Smooth muscle cell (in vitro differentiated cells): ENCODE measurements around the gene PDZD8. TPM values are rescaled to one million over a fixed set of nuclear protein-coding genes. Genes with fewer than 3 reads are reported as not detected.

ENCODE experiments used
- DNase-seq: peaks from one replicate; lab custom pipeline; 2025; ENCODE audit not compliant: unreplicated experiment; lab: John Stamatoyannopoulos, UW
- H2AFZ ChIP-seq: fragments of 200-600 bp; sonication (generic); 2 replicates; pipeline ENCODE4 v1.6.0; 2016; ENCODE audit warnings: antibody characterized with exemption, low read depth, mild to moderate bottlenecking
- H3F3A ChIP-seq: fragments of 200-600 bp; sonication (generic); 2 replicates; pipeline ENCODE4 v1.6.0; 2017; ENCODE audit warnings: antibody characterized with exemption, low read depth
- H3K27ac ChIP-seq: fragments of 200-600 bp; sonication (generic); 2 replicates; pipeline ENCODE4 v1.5.1; 2016; ENCODE audit warnings: low read depth, mild to moderate bottlenecking
- H3K27me3 ChIP-seq: fragments of 200-600 bp; sonication (generic); 2 replicates; pipeline ENCODE4 v1.6.1; 2016; ENCODE audit warnings: low read depth, mild to moderate bottlenecking
- H3K36me3 ChIP-seq: fragments of 200-600 bp; sonication (generic); 2 replicates; pipeline ENCODE4 v1.5.1; 2016; ENCODE audit warnings: low read depth
- H3K4me1 ChIP-seq: fragments of 200-600 bp; sonication (generic); 2 replicates; pipeline ENCODE4 v1.5.1; 2016; ENCODE audit warnings: low read depth
- H3K4me2 ChIP-seq: fragments of 200-600 bp; sonication (generic); 2 replicates; pipeline ENCODE4 v1.6.0; 2016; ENCODE audit warnings: mild to moderate bottlenecking
- H3K4me3 ChIP-seq: fragments of 200-600 bp; sonication (generic); 2 replicates; pipeline ENCODE4 v1.5.1; 2016; ENCODE audit warnings: mild to moderate bottlenecking
- H3K79me2 ChIP-seq: fragments of 200-600 bp; sonication (generic); 2 replicates; pipeline ENCODE4 v1.6.0; 2016; ENCODE audit warnings: low read depth, mild to moderate bottlenecking
- H3K9ac ChIP-seq: fragments of 200-600 bp; sonication (generic); 2 replicates; pipeline ENCODE4 v1.6.0; 2016; ENCODE audit warnings: low read depth
- H3K9me3 ChIP-seq: fragments of 200-600 bp; sonication (generic); replicated peaks from 2 replicates; pipeline ENCODE4 v1.5.1; 2016; ENCODE audit warnings: low read depth
- H4K20me1 ChIP-seq: fragments of 200-600 bp; sonication (generic); 2 replicates; pipeline ENCODE4 v1.6.0; 2016; ENCODE audit warnings: low read depth
- WGBS: methylation state at CpG from one replicate; pipeline ENCODE4 v1.1.7; 2016; ENCODE audit warnings: low lambda C conversion rate; 5-methylcytosine and 5-hydroxymethylcytosine counted together
- polyA plus RNA-seq: library from polyadenylated mRNA; unstranded; fragments of >200 nt; fragmentation: Nextera tagmentation; extraction: Ambion mirVana; gene quantifications from 2 replicates; pipeline ENCODE4 v1.2.1, GENCODE V29; 2016
- total RNA-seq: library from RNA; depleted of rRNA; stranded (reverse); fragments of >200 nt; gene quantifications from 2 replicates; pipeline ENCODE4 v1.2.3, GENCODE V29; 2014
- TF ChIP-seq, protein P1 (sequence below): fragments of 200-600 bp; sonication (generic); IDR thresholded peaks from 2 replicates; pipeline ENCODE4 v1.5.1; 2017; ENCODE audit warnings: borderline replicate concordance, mild to moderate bottlenecking, antibody characterized with exemption; ENCODE audit not compliant: insufficient read depth, poor library complexity, severe bottlenecking

The PDZD8 gene
- total and polyA plus RNA-seq, 2 experiments from 2014 or later, result 6.3 to 22.1 TPM

DNA sequence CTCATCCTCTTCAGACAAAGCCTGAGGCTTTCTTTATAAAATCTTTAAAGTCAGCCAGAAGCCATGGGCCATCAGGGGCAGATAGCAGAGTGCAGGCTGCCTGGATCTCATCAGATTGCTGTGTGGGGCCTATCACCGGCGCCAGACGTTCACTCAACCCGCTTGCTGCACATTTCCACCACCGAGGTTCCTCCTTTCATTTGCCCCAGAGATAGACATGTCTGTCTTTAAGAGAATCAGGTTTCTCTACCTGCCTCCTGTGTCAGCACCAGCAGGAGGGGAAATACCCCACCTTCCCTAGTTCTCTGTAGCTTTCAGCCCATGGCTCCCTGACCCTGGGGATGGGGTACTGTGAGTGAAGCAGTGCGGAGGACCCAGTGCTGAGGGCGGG lies 112.3 kb downstream of the PDZD8 start:
- Histone ChIP-seq H3K4me2 (no peak overlapping the region), H3K9me3 (no peaks in the 10 kb centered on the region), H3K27me3 (peaks cover 18% of the 10 kb centered on the region), H3K9ac (no peak overlapping the region), H3K4me3 (no peak overlapping the region), H2AFZ (no peak overlapping the region), H3K79me2 (no peaks in the 10 kb centered on the region), H3K36me3 (no peaks in the 10 kb centered on the region), H3K4me1 (peaks cover 9% of the 10 kb centered on the region), H3F3A (no peaks in the 10 kb centered on the region), H3K27ac (no peak overlapping the region), H4K20me1 (no peaks in the 10 kb centered on the region)
- no peak for DNase-seq
- TF ChIP-seq, protein P1, sequence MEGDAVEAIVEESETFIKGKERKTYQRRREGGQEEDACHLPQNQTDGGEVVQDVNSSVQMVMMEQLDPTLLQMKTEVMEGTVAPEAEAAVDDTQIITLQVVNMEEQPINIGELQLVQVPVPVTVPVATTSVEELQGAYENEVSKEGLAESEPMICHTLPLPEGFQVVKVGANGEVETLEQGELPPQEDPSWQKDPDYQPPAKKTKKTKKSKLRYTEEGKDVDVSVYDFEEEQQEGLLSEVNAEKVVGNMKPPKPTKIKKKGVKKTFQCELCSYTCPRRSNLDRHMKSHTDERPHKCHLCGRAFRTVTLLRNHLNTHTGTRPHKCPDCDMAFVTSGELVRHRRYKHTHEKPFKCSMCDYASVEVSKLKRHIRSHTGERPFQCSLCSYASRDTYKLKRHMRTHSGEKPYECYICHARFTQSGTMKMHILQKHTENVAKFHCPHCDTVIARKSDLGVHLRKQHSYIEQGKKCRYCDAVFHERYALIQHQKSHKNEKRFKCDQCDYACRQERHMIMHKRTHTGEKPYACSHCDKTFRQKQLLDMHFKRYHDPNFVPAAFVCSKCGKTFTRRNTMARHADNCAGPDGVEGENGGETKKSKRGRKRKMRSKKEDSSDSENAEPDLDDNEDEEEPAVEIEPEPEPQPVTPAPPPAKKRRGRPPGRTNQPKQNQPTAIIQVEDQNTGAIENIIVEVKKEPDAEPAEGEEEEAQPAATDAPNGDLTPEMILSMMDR, result no peak
- WGBS, result 64% methylated on average over 7 of the region's 7 CpGs

DNA sequence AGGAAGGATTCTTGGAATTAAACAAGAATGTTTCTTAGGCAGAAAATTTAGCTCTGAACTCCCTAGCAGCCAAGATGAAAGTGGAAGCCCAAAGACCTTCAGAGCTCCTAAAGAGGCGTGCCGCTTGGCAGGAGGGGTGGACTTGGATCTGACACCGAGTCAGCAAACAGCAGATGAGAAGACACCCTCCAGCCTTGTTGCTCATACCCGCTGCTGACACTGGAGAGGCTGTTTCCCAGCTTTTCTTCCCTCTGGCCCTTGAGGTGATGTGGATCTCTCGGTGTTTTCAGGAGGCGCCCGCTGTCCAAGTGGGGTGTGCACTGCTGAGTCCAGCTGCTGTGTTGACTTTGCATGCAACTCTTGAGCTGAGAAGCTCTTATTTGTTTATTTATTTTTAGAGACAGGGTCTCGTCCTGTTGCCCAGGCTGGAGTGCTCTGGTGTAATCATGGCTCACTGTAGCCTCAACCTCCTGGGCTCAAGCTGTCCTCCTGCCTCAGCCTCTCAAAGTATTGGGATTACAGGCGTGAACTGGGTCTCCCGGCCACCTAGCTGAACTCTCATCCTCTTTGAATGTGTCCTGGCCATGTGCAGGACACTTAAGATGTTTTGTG lies 112.8 kb downstream of the PDZD8 start:
- Histone ChIP-seq H3K4me1 (peaks cover 9% of the 10 kb centered on the region), H2AFZ (no peak overlapping the region), H3K9ac (no peak overlapping the region), H3K27me3 (peaks cover 18% of the 10 kb centered on the region), H3K27ac (no peak overlapping the region), H3K79me2 (no peaks in the 10 kb centered on the region), H4K20me1 (no peaks in the 10 kb centered on the region), H3K4me2 (no peak overlapping the region), H3F3A (no peaks in the 10 kb centered on the region), H3K4me3 (no peak overlapping the region), H3K9me3 (no peaks in the 10 kb centered on the region), H3K36me3 (no peaks in the 10 kb centered on the region)
- TF ChIP-seq, protein P1, result no peak
- no peak for DNase-seq
- 86% methylated on average over 10 of the region's 10 CpGs for WGBS

DNA sequence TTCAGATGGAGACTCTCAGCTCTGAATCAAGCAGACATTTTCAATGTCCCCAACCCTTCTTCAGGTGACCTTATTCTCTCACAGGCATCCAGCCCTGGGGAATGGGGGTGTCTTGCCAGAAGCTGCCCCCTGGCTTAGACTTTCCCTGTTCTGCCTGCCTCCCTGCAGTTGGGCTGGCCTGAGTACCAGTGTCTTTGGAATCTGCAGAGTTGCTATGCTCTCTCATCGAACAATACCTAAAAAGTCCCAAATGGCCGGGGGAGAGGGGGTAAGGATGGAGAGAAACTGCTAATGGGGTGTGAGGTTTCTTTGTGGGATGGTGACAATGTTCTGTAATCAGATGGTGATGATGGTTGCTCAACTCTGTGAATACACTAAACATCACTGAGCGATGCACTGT lies 113.7 kb downstream of the PDZD8 start:
- peaks cover 18% of the 10 kb centered on the region for H3K27me3 ChIP-seq
- H4K20me1 ChIP-seq, result no peaks in the 10 kb centered on the region
- H3K4me3 ChIP-seq, result no peak overlapping the region
- H3K4me1 ChIP-seq, result peaks cover 9% of the 10 kb centered on the region
- no peaks in the 10 kb centered on the region for H3K79me2 ChIP-seq
- H3K27ac ChIP-seq, result no peak overlapping the region
- no peak for DNase-seq
- TF ChIP-seq, protein P1, result no peak
- no peaks in the 10 kb centered on the region for H3K9me3 ChIP-seq
- H3K9ac ChIP-seq, result no peak overlapping the region
- H2AFZ ChIP-seq, result no peak overlapping the region
- H3K4me2 ChIP-seq, result no peak overlapping the region
- H3F3A ChIP-seq, result no peaks in the 10 kb centered on the region
- H3K36me3 ChIP-seq, result no peaks in the 10 kb centered on the region
- 94% methylated on average over 3 of the region's 3 CpGs for WGBS

DNA sequence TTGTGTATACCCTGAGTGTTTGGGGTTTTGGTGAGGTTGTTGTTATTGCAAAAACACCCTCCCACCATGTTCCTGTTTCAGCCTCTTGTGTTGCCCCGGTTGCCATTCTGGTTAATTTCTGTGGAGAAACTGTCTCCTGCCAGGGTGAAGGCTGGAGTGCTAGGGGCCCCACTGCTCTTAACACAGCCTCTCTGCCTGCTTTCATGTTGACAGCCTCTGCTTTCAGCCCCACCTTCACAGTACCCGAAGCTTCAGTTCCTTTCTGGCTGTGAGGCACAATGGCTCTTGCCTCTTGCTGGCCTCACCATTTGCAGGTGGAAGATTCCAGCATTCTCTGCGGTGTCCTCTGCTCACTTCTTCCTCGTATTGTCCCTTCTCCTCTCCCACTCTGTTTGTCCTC lies 115.2 kb downstream of the PDZD8 start:
- Histone ChIP-seq H3K79me2 (no peaks in the 10 kb centered on the region), H2AFZ (no peak overlapping the region), H3K9me3 (no peaks in the 10 kb centered on the region), H3K4me2 (no peak overlapping the region), H3K27ac (no peak overlapping the region), H3K36me3 (no peaks in the 10 kb centered on the region), H3K9ac (no peak overlapping the region), H4K20me1 (no peaks in the 10 kb centered on the region), H3K4me1 (peaks cover 9% of the 10 kb centered on the region), H3K27me3 (peaks cover 18% of the 10 kb centered on the region), H3F3A (no peaks in the 10 kb centered on the region), H3K4me3 (no peak overlapping the region)
- TF ChIP-seq, protein P1, result no peak
- 62% methylated on average over 4 of the region's 4 CpGs for WGBS
- no peak for DNase-seq
